Panc1 (cell line): Measurements from ENCODE around the gene MARK3. TPM values are rescaled to one million over a fixed set of nuclear protein-coding genes. Genes with fewer than 3 reads are reported as not detected.

ENCODE experiments used
- ATAC-seq: fragments of 200-7000 bp; cut with Tn5 transposase; 2 replicates; pipeline ENCODE4 v1.9.1; 2020; ENCODE audit warnings: mild to moderate bottlenecking, moderate library complexity
- BruUV-seq: library from RNA; stranded (reverse); fragments of 400-500 nt; replicated peaks from 2 replicates; lab custom pipeline; 2021; lab: Mats Ljungman, UMichigan
- CTCF ChIA-PET: fragments of 300-600 bp; sonication (Branson Sonifier 250); formaldehyde crosslinking; loops from one replicate; lab custom pipeline; 2022; ENCODE audit warnings: antibody characterized with exemption; lab: Charles Lee
- POLR2A ChIA-PET: fragments of 300-600 bp; sonication (Branson Sonifier 250); formaldehyde crosslinking; loops from one replicate; lab custom pipeline; 2022; ENCODE audit warnings: antibody characterized with exemption; lab: Charles Lee
- DNase-seq: peaks from one replicate; pipeline ENCODE4 v3.0.0-alpha.2; 2010; ENCODE audit warnings: low read depth, low spot score
- H3K27ac ChIP-seq: 2 replicates; pipeline ENCODE4 v1.5.1; 2011; ENCODE audit warnings: mild to moderate bottlenecking, low read length, inconsistent platforms
- H3K27me3 ChIP-seq: fragments of 200-500 bp; sonication (Bioruptor generic); 2 replicates; pipeline ENCODE4 v1.6.0; 2014; ENCODE audit warnings: low read length, inconsistent platforms; ENCODE audit not compliant: control insufficient read depth, insufficient read depth
- H3K36me3 ChIP-seq: fragments of 200-500 bp; sonication (Bioruptor generic); 2 replicates; pipeline ENCODE4 v1.5.1; 2014; ENCODE audit warnings: inconsistent platforms, mild to moderate bottlenecking, low read length, moderate library complexity; ENCODE audit not compliant: control insufficient read depth, insufficient read depth
- H3K4me1 ChIP-seq: 2 replicates; pipeline ENCODE4 v1.5.1; 2011; ENCODE audit warnings: inconsistent platforms, mild to moderate bottlenecking, low read length, moderate library complexity; ENCODE audit not compliant: control insufficient read depth, insufficient read depth
- H3K4me3 ChIP-seq, 2 experiments: 2 replicates each; pipeline ENCODE4 v1.5.1; 2011 to 2012; ENCODE audit warnings: low read depth in 2 of 2, low read length in 2 of 2, mild to moderate bottlenecking in 2 of 2, inconsistent platforms in 1 of 2, moderate library complexity in 1 of 2
- H3K9me3 ChIP-seq: fragments of 200-500 bp; sonication (Bioruptor generic); 2 replicates; pipeline ENCODE4 v1.5.1; 2014; ENCODE audit warnings: low read depth, mild to moderate bottlenecking, inconsistent platforms, low read length, moderate library complexity; ENCODE audit not compliant: control insufficient read depth, insufficient read depth
- POLR2AphosphoS5 ChIP-seq: IDR thresholded peaks from 2 replicates; pipeline ENCODE4 v1.6.1; 2012; ENCODE audit warnings: mild to moderate bottlenecking, low read depth, low read length, moderate library complexity
- REST ChIP-seq, 2 experiments: IDR thresholded peaks; 2 replicates each; pipeline ENCODE4 v1.6.1; 2011 to 2012; ENCODE audit warnings: low read depth in 2 of 2, control low read depth in 1 of 2, low read length in 1 of 2, mild to moderate bottlenecking in 1 of 2, moderate library complexity in 1 of 2; ENCODE audit not compliant: insufficient read depth in 1 of 2
- SIN3A ChIP-seq: IDR thresholded peaks from 2 replicates; pipeline ENCODE4 v1.6.1; 2012; ENCODE audit warnings: low read depth, mild to moderate bottlenecking, low read length, moderate library complexity, borderline replicate concordance; ENCODE audit not compliant: insufficient read depth
- TCF7L2 ChIP-seq: IDR thresholded peaks from 2 replicates; pipeline ENCODE4 v1.6.1; 2011; ENCODE audit warnings: mild to moderate bottlenecking, low read depth, low read length, inconsistent platforms
- in situ Hi-C: cut with HindIII; loops from 2 replicates; pipeline ENCODE4 v1.10.0; 2016; ENCODE audit warnings: low sequenced_read_pairs, low pct_unique_long_range_greater_than_20kb
- intact Hi-C: fragments of 100-400 bp; cut with micrococcal nuclease; formaldehyde crosslinking; loops from one replicate; pipeline ENCODE4 v1.10.0; 2022; ENCODE audit not compliant: unreplicated experiment
- total RNA-seq: library from RNA; stranded (reverse); gene quantifications from one replicate; pipeline ENCODE4 v1.2.1, GENCODE V29; 2021; ENCODE audit not compliant: unreplicated experiment
- TF ChIP-seq, protein P1 (sequence below): fragments of 450-650 bp; IDR thresholded peaks from 2 replicates; pipeline ENCODE4 v1.5.1; 2017; ENCODE audit warnings: mild to moderate bottlenecking

Gene MARK3
- total RNA-seq, 1 experiment from 2014 or later, result 56.1 TPM

- Histone ChIP-seq H3K9me3 (no peaks in the 10 kb centered on the region), H3K4me3 (peak overlapping the region; percentile 78 to 89), H3K27me3 (no peaks in the 10 kb centered on the region), H3K36me3 (peaks cover 5% of the 10 kb centered on the region; the same call in 1 of the 2 replicates), H3K27ac (peak overlapping the region; percentile 75), H3K4me1 (peaks cover 13% of the 10 kb centered on the region)
- intact Hi-C loops, result no loop called here
- in situ Hi-C loops, result no loop called here
- no peak for ATAC-seq
- no peak for DNase-seq
- CTCF ChIA-PET, result interaction anchor here (0.6 kb wide), 1 partner anchor 83 kb away, joined by 10 read pairs; no protein-coding TSS in a partner anchor
- BruUV-seq, result TSS peak; percentile 75
- TF ChIP-seq, protein P1, sequence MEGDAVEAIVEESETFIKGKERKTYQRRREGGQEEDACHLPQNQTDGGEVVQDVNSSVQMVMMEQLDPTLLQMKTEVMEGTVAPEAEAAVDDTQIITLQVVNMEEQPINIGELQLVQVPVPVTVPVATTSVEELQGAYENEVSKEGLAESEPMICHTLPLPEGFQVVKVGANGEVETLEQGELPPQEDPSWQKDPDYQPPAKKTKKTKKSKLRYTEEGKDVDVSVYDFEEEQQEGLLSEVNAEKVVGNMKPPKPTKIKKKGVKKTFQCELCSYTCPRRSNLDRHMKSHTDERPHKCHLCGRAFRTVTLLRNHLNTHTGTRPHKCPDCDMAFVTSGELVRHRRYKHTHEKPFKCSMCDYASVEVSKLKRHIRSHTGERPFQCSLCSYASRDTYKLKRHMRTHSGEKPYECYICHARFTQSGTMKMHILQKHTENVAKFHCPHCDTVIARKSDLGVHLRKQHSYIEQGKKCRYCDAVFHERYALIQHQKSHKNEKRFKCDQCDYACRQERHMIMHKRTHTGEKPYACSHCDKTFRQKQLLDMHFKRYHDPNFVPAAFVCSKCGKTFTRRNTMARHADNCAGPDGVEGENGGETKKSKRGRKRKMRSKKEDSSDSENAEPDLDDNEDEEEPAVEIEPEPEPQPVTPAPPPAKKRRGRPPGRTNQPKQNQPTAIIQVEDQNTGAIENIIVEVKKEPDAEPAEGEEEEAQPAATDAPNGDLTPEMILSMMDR, result no peak
- TF ChIP-seq TCF7L2 (peak; percentile 59; the same call in 1 of the 2 replicates), SIN3A (no peak)
- POLR2A ChIA-PET, result no interaction called here
Measured at GRCh38 chr14:103386713-103387329, 1.6 kb downstream of the MARK3 start.

- BruUV-seq, result no TSS peak
- Histone ChIP-seq H3K36me3 (peaks cover 5% of the 10 kb centered on the region; the same call in 1 of the 2 replicates), H3K4me3 (no peak overlapping the region), H3K4me1 (peaks cover 19% of the 10 kb centered on the region), H3K27ac (no peak overlapping the region), H3K27me3 (no peaks in the 10 kb centered on the region), H3K9me3 (no peaks in the 10 kb centered on the region)
- intact Hi-C loops, result no loop called here
- POLR2A ChIA-PET, result no interaction called here
- ATAC-seq (no peak), DNase-seq (no peak)
- CTCF ChIA-PET, result interaction anchor here (0.6 kb wide), 1 partner anchor 312 kb away, joined by 3 read pairs; no protein-coding TSS in a partner anchor
- in situ Hi-C loops, result no loop called here
- no peak for TF ChIP-seq TCF7L2
- TF ChIP-seq, protein P1, result no peak
- no peak for TF ChIP-seq REST (IDR thresholded peaks at IDR 0.05; ENCODE audit: insufficient read depth in 1 of 2, low read depth in 2 of 2, low read length in 1 of 2)
- TF ChIP-seq SIN3A, result no peak
- TF ChIP-seq POLR2AphosphoS5, result no peak
Measured at GRCh38 chr14:103388664-103389063, 3.4 kb downstream of the MARK3 start.
